ENCODE measurements around the gene SSBP3.

DNA sequence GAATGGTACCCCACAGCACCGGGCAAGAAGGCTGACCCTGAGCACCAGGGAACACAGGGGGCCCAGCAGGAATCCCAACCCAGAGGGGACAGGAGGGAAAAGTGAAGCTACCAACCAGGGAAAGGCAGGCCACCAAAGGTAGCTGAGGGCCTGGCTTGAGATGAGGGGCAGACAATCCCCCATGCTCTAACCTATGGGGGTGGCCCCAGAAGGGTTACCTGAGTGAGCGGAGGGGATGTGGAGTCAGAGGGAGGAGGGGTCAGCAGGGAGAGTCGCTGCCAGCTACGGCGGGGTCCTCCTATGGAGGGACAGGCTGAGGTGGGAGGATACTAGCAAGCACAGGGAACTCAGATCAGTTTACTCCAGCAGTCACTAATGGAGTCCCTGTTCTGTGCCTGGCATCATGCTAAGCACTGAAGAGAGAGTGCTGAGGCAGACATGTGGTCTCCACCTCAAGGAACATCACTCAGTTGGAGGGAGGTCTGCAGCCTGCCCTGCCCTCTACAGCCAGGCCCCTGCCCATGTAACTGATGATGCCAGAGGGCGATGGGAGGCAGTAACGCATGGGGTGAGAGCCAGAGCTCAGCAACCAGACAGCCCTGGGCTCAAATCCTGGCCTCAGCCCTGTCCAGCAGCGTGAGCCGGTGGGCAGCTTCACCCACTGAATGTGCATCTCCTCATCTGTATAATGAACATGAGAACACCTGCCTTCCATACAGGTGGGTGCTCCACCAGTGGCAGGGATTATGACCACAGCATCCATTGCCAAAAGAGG is 227.7 kb downstream of the SSBP3 start:
- TF ChIP-seq CTCF (IDR thresholded peaks at IDR 0.05) (no peak), POLR2A (IDR thresholded peaks at IDR 0.05) (no peak)
